Measurements from ENCODE around the gene MPO. TPM values are rescaled to one million over a fixed set of nuclear protein-coding genes. Genes with fewer than 3 reads are reported as not detected.

MPO gene
- total and polyA plus RNA-seq, 2 of the 8 experiments (the other 6 are each of a cell fraction or from before 2014, with no cell fraction given) = 0.06 to 0.74 TPM

DNA sequence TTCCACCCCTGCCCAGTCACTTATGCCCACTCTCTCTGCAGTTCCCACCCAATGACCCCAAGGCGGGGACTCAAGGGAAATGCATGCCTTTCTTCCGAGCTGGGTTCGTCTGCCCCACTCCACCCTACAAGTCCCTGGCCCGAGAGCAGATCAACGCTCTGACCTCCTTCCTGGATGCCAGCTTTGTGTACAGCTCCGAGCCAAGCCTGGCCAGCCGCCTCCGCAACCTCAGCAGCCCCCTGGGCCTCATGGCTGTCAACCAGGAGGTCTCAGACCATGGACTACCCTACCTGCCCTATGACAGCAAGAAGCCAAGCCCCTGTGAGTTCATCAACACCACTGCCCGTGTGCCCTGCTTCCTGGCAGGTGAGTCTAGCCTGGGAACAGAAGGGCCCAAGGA lies 28.6 kb downstream of the MPO start (continued):
- TF ChIP-seq, protein P1, sequence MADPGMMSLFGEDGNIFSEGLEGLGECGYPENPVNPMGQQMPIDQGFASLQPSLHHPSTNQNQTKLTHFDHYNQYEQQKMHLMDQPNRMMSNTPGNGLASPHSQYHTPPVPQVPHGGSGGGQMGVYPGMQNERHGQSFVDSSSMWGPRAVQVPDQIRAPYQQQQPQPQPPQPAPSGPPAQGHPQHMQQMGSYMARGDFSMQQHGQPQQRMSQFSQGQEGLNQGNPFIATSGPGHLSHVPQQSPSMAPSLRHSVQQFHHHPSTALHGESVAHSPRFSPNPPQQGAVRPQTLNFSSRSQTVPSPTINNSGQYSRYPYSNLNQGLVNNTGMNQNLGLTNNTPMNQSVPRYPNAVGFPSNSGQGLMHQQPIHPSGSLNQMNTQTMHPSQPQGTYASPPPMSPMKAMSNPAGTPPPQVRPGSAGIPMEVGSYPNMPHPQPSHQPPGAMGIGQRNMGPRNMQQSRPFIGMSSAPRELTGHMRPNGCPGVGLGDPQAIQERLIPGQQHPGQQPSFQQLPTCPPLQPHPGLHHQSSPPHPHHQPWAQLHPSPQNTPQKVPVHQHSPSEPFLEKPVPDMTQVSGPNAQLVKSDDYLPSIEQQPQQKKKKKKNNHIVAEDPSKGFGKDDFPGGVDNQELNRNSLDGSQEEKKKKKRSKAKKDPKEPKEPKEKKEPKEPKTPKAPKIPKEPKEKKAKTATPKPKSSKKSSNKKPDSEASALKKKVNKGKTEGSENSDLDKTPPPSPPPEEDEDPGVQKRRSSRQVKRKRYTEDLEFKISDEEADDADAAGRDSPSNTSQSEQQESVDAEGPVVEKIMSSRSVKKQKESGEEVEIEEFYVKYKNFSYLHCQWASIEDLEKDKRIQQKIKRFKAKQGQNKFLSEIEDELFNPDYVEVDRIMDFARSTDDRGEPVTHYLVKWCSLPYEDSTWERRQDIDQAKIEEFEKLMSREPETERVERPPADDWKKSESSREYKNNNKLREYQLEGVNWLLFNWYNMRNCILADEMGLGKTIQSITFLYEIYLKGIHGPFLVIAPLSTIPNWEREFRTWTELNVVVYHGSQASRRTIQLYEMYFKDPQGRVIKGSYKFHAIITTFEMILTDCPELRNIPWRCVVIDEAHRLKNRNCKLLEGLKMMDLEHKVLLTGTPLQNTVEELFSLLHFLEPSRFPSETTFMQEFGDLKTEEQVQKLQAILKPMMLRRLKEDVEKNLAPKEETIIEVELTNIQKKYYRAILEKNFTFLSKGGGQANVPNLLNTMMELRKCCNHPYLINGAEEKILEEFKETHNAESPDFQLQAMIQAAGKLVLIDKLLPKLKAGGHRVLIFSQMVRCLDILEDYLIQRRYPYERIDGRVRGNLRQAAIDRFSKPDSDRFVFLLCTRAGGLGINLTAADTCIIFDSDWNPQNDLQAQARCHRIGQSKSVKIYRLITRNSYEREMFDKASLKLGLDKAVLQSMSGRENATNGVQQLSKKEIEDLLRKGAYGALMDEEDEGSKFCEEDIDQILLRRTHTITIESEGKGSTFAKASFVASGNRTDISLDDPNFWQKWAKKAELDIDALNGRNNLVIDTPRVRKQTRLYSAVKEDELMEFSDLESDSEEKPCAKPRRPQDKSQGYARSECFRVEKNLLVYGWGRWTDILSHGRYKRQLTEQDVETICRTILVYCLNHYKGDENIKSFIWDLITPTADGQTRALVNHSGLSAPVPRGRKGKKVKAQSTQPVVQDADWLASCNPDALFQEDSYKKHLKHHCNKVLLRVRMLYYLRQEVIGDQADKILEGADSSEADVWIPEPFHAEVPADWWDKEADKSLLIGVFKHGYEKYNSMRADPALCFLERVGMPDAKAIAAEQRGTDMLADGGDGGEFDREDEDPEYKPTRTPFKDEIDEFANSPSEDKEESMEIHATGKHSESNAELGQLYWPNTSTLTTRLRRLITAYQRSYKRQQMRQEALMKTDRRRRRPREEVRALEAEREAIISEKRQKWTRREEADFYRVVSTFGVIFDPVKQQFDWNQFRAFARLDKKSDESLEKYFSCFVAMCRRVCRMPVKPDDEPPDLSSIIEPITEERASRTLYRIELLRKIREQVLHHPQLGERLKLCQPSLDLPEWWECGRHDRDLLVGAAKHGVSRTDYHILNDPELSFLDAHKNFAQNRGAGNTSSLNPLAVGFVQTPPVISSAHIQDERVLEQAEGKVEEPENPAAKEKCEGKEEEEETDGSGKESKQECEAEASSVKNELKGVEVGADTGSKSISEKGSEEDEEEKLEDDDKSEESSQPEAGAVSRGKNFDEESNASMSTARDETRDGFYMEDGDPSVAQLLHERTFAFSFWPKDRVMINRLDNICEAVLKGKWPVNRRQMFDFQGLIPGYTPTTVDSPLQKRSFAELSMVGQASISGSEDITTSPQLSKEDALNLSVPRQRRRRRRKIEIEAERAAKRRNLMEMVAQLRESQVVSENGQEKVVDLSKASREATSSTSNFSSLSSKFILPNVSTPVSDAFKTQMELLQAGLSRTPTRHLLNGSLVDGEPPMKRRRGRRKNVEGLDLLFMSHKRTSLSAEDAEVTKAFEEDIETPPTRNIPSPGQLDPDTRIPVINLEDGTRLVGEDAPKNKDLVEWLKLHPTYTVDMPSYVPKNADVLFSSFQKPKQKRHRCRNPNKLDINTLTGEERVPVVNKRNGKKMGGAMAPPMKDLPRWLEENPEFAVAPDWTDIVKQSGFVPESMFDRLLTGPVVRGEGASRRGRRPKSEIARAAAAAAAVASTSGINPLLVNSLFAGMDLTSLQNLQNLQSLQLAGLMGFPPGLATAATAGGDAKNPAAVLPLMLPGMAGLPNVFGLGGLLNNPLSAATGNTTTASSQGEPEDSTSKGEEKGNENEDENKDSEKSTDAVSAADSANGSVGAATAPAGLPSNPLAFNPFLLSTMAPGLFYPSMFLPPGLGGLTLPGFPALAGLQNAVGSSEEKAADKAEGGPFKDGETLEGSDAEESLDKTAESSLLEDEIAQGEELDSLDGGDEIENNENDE (IDR thresholded peaks at IDR 0.05; ENCODE audit: insufficient replicate concordance, low read length) = no peak
- TF ChIP-seq JUN (IDR thresholded peaks at IDR 0.05; ENCODE audit: low read depth, low read length) = no peak
- no peak for TF ChIP-seq JUND (IDR thresholded peaks at IDR 0.05; ENCODE audit: low read length)
- no peak for TF ChIP-seq CEBPB (IDR thresholded peaks at IDR 0.05; ENCODE audit: low read depth, low read length)
- TF ChIP-seq RNF2 (IDR thresholded peaks at IDR 0.05; ENCODE audit: borderline replicate concordance, low read depth, low read length, missing control alignments, poor library complexity, severe bottlenecking) = no peak
